Activated CD8-positive, alpha-beta memory T cell treated with anti-CD3 and anti-CD28 coated beads, Interleukin-2, amount 50 U/mL, for 24 hours (primary cell): ENCODE data around the gene NRDC.

ENCODE experiments used
- DNase-seq: peaks from one replicate; pipeline ENCODE4 v3.0.0-alpha.2; 2020; ENCODE audit errors: extremely low read depth

The NRDC gene

DNA sequence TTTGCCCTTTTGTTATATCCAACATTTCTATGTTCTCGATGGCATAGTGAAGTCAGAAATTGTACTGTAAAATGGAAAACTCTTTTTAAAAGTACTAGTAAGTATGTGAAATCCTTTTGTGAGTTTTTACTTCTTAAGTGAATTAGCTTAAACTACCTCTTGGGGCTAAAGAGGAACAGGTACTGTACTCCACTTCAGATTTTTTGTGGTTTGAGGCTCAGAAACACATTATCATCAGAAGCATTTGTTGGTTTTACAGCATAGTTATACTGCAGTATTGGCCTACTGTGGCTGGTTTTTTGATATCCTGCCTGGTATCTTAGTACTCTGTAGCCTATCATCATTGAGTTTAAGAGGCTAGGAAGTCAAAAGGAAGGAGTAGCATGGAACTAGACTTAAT, 117.2 kb downstream of the NRDC start:
- no peak for DNase-seq

DNA sequence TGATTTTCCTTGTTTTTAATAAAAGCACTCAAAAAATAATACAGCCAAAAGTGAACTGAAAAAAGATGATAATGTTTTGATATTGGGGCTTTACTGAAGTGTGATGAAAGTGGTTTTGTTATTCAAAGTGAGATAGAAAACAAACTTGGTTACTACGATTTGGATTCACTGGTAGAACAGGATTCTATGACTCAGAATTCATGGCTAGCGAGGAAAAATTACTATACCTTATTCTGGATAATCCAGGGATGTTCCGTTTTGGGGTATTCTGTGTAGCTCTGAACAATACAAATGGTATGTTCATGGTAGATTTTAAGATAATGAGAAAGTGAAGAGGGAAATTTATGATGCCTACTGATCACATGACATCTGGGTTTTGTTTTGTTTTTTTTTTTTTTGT, 117.7 kb downstream of the NRDC start:
- no peak for DNase-seq

DNA sequence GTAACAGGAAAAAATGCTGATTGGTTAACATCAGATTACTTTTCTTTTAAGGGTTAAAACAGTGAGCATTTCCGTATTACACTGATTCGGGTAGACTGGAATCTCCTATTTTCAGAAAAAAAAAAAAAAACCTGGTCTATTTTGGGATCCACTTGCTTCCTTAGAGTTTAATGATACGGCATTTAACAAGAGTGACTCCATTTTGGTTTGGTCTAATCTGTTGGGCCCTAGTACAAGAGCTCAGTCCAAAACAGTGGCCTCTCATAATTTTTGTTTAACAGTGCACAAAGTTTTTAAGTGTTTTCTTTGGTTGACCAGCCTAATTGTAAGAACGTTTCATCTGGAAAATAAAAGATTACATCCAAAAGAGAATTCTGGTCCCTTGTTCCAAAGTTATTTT, 120.2 kb downstream of the NRDC start:
- no peak for DNase-seq

DNA sequence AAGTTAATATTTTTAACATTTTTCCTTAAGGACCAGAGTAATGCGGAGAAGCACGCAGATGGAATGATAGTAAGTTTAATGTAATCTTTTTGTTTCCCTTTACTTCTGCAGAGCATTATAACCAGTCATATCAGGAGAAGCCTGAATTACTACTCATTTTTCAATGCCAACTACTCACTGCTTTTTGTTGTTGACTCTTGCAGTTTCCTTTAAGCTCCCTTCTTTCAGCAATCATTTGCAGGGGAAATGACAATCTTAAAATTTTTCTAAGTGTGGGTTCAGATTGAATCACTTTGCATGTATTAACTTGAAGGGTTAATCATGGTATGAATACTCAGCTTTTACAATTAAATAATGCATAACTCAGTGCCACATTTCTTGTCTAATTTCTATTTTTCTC, 122.2 kb downstream of the NRDC start:
- no peak for DNase-seq

DNA sequence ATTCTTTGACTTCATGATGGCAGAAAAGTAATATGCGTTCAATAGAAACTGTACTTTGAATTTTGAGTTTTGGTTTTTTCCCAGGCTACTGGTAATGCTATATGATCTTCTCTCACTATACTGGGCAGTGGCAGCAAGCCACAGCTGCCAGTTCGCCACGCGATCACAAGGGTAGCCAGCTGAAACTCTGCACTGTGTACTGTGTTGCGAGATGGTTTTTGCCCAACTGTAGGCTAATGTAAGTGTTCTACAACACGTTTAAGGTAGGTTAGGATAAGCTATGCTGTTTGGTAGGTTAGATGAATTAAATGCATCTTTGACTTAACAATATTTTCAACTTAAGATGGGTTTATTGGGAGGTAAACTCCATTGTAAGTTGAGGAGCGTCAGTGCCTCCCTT, 123.1 kb downstream of the NRDC start:
- no peak for DNase-seq

DNA sequence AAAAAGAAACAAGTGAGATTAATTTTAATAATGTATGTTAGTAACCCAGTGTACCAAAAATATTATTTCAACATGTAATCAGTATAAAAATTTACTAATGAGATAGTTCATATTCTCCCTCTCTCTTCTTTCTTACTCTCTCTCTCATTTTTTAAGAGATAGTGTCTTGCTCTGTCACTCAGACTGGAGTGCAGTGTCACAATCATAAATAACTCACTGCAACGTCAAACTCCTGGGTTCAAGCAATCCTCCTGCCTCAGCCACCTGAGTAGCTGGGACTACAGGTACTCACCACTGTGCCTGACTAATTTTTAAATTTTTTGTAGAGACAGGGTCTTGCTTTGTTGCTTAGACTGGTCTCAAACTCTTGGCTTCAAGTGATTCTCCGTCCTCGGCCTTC, 123.9 kb downstream of the NRDC start:
- DNase-seq: no peak

DNA sequence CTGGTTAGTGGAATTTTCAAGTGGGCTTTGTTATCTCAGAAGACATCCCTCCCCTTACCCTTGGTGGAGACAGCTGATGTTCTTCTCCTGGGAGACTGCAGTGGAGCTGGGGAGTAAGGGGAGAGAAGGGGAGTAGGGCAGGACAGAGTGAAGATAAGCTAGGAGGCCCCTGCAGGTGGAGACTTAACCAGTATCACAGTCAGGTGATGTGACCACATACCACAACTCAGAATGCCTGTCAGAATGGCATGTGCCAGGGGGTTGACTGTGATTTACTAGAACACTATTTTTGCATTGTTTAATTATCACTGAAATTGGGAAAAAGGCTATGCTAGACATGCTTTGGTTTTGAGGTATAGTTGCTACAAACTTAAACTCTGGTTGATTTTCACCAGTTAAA, 124.6 kb downstream of the NRDC start:
- no peak for DNase-seq

DNA sequence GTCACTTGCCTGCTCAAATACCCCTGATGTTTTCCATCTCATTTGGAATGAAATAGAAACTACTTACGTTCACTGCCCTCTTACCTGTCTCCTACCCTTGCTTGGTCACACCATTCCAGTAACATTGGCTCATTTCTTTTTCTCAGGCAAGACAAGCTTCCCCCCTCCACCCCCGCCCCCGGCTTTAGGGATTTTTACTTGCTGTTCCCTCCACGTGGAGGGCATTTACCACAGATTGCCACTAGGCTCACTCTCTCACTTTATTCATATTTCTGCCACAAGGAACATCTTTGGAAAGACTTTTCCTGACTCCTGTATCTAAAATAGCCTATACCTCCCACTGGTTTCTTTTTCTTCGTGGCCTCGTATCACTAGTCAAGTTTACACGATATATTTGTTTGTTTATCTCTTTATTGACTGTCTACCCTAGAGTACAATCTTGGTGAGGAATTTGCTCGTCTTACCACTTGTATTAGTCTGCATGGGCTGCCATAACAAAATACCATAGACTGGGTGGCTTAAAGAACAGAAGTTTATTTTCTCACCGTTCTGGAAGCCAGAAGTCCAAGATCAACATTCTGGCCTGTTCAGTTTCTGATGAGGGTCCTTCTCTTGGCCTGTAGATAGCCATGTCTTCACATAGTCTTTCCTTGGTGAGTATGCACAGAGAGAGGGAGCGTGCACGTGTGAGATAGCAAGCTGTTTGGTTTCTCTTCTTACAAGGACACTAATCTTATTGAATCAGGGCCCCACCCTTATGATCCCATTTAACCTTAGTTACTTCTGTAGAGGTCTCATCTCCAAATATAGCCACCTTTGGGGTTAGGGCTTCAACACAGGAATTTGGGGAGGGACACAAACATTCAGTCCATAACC, 126.2 kb downstream of the NRDC start:
- DNase-seq: no peak

DNA sequence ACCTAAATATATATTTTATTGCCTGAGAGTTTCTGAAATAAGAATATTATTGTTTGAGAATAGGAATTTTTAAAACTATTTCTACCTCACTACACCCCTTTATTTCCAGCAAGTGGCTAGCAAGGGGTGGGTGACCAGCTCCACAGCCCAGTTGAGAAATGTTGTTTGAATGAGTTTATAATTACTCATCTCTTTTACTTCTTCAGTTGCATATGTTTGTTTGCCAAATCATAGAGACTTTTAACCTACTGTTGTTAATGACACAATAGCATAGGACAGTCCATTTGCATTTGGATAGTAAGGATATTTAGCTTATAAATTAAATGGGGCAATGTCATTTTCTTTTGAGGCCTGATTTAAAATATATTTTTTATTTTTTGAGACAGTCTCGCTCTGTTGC, 127.8 kb downstream of the NRDC start:
- DNase-seq: no peak

DNA sequence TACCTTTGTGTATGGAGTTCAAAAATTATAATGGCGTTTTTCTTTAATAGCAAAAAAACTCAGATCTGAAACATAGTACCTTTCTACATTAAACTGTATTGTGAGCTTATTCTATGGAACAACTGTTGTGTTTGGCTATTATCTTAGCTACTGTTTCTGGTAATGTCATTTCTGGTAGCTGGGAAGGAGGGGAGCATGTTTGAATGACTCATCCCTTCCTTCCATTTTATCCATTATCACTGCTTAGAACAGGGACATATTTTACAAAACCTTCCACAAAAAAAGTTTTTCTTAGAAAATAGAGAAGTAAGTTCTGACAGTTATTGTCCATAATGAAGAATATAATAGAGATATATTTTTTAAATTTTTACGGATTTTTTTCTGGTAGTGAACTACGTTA, 128.3 kb downstream of the NRDC start:
- no peak for DNase-seq

DNA sequence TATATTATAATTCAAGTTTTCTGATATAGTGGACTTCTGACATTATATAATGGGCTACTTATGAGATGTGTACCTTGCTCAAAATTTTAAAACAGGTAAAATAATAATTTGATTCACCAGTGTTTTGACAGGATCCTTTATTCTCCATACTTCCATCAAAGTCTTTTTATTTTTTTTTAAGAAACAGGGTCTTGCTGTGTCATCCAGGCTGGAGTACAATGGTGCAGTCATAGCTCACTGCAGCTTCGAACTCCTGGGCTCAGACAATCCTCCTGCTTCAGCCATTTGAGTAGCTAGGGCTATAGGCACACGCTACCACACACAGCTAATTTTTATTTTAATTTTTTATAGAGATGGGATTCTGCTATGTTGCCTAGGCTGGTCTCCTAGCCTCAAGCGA, 129.4 kb downstream of the NRDC start:
- no peak for DNase-seq

DNA sequence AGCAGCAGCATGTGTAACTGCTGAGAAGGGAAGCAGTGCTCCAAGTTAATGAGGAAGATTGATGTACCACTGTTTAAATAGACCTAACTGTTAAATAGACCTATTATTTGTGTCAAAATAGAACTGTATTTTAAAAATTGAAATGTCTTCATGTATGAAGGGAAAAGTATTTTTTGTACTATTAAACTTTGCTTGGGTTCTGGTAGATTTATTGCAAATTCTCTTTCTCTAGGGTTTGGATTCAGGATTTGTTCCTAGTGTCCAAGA, 133.3 kb downstream of the NRDC start:
- no peak for DNase-seq

DNA sequence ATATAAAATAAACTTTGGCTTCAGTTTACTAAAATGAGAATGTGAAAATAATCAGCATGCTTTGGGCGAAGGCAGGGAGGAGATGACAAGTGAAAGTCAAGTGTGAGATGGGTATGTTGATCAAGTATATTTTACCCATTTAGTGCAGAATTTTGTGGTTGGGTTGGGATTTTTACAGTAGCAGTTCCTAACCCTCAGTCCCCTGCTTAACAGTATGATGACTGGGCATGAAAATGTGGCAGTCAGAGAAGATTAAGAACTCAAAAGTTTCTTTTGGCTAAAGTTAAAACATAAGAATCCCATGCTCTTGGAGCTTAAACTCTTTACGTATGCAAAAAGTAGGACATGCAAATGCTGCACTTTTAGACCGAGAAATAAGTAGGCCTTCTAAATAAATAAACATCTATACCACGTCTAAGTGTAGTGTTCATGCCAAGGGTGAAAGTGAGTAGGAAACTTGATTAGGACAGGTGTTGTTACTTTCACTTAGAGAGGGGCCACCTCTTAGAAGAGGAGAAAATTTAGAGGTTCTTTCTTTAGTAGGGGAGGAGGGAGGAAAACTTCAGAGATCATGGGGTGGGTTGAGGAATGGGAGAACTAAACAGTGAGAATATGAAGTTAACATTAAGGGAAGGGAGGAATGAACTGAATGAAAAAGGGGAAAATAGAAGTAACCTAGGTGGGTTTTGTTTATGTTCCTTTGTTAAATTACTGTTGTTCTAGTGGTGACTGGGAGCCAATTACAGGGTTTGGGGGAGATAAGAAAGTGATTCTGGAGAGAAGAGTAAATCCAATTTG, 133.8 kb downstream of the NRDC start:
- DNase-seq: no peak

DNA sequence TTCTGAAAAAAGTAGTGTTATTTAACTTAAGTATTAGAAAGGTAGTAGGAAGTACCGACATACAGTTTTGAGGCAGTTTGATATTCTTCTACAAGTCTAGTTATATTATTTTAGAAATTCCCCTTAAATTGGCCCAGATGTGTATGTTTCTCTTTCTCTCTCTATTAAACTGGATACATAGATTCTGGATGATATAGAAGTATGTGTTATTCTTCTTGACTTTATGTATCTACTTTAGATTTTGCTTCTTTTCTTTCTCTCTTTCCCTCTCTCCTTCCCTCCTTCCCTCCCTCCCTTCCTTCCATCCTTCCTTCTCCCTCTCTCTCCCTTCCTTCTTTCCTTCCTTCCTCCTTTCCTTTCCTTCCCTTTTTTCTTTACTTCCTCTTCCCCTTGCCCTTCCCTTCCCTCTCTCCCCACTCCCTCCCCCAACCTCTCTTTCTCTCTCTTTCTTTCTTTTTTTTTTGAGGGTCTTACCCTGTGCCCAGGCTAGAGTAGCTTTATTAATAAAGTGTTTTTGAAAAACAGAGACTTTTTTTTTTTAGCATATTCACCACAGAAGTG, 137.3 kb downstream of the NRDC start:
- DNase-seq: no peak

DNA sequence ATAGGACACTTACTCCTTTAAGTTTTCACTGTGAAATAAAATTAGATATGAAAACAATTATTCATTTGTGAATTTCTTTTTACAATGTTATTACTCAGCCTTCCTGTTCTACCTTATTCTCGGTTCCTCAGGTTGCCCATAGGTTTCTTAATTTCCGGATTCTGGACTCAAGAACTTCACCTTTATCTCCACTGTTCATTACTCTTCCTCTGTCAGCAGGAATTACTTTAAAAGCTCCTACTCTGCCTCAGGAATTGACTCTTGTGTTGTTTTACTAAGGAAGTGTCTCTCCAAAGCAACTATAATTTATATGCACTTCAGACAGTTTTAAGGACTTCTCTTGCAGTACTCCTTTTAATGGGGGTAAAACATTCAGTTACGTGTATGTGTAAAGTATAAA, 137.9 kb downstream of the NRDC start:
- no peak for DNase-seq
